Esophagus muscularis mucosa (tissue), 4 donors: ENCODE results near the gene DRC7. TPM values are rescaled to one million over a fixed set of nuclear protein-coding genes. Genes with fewer than 3 reads are reported as not detected.

Experiments used
- DNase-seq: peaks from one replicate; pipeline ENCODE4 v3.0.0-alpha.2; 2017; ENCODE audit errors: extremely low spot score
- H3K27ac ChIP-seq, 4 donors: fragments of 200-600 bp; sonication (generic); replicated peaks in 1 of 4; 1 replicate in 3 of 4; 2 replicates in 1 of 4; pipeline ENCODE4 v1.5.1; 2016 to 2019; ENCODE audit warnings: mild to moderate bottlenecking in 1 of 4
- H3K27me3 ChIP-seq, 4 donors: fragments of 200-600 bp; sonication (generic); one replicate each; pipeline versions ENCODE4 v1.5.1 to v1.6.0; 2016 to 2019
- H3K36me3 ChIP-seq, 4 donors: fragments of 200-600 bp; sonication (generic); one replicate each; pipeline ENCODE4 v1.5.1; 2016 to 2019
- H3K4me1 ChIP-seq, 4 donors: fragments of 200-600 bp; sonication (generic); one replicate each; pipeline ENCODE4 v1.5.1; 2016 to 2019
- H3K4me3 ChIP-seq, 4 donors: fragments of 200-600 bp; sonication (generic); 1 replicate in 2 of 4; 2 replicates in 2 of 4; pipeline ENCODE4 v1.5.1; 2016 to 2019; ENCODE audit warnings: mild to moderate bottlenecking in 4 of 4, moderate library complexity in 1 of 4
- H3K9me3 ChIP-seq, 4 donors: fragments of 200-600 bp; sonication (generic); 1 replicate in 3 of 4; 2 replicates in 1 of 4; pipeline ENCODE4 v1.5.1; 2016 to 2019
- EP300 ChIP-seq: sonication (generic); formaldehyde crosslinking; IDR thresholded peaks from one replicate; pipeline ENCODE4 v1.6.1; 2017; ENCODE audit warnings: antibody characterized with exemption
- POLR2A ChIP-seq: fragments of 450-650 bp; IDR thresholded peaks from one replicate; pipeline ENCODE4 v1.6.1; 2017; ENCODE audit warnings: antibody characterized with exemption, moderate library complexity, mild to moderate bottlenecking, low read depth
- POLR2AphosphoS5 ChIP-seq, 2 donors: sonication (generic); formaldehyde crosslinking; IDR thresholded peaks; one replicate each; pipeline ENCODE4 v1.6.1; 2017; ENCODE audit warnings: antibody characterized with exemption in 2 of 2
- WGBS: methylation state at CpG from one replicate; pipeline ENCODE4 v1.1.5; 2018; 5-methylcytosine and 5-hydroxymethylcytosine counted together
- intact Hi-C: fragments of 100-400 bp; cut with DNase I; formaldehyde crosslinking; loops from one replicate; pipeline ENCODE4 v1.15.1; 2023
- total RNA-seq, 4 donors: library from RNA; depleted of rRNA; stranded (reverse); fragments of >200 nt; gene quantifications; one replicate each; pipeline versions ENCODE4 v1.1.0 to v1.2.1, GENCODE V29; 2016
- TF ChIP-seq, protein P1 (sequence below), 3 experiments: fragments of 200-600 bp in 2 of 3; fragments of 450-650 bp in 1 of 3; sonication (generic) in 2 of 3; IDR thresholded peaks; one replicate each; pipeline ENCODE4 v1.5.1; 2017 to 2019; ENCODE audit warnings: antibody characterized with exemption in 3 of 3, mild to moderate bottlenecking in 2 of 3, moderate library complexity in 1 of 3

The DRC7 gene
- total RNA-seq, 4 donors from 2014 or later, result under 0.01 to 0.17 TPM; not detected in 2

DNA sequence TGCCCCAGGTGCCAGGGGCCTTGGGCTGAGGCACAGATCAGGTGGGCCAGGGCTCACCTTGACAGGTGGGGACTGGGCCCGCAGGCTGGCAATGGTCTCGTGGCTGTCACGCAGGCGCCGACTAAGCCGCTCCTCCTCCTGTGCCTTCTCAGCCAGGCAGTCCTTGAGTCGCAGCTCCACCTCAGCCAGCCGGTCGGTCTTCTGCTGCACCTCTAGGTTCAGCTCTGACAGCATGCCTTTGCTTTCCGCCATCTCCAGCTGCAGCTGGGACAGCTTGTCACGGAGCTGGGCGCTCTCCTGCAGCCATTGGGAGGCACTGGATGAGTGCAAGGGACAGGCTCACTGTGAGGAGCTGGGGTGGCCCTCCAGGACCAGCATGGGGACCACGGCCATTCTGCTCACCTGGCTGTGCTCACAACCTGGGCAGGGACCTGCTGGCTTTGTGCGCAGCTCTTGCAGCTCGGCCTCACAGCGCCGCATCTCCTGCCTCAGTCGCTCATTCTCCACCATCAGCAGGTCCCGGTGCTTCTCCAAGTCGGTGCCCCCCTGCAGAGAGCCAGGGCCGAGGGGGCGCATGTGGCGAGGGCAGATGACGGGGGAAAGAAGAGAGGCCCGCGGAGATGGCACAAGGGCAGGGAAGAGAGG, 76.7 kb downstream of the DRC7 start:
- Histone ChIP-seq H3K4me3 (no peak overlapping the region), H3K4me1 (peaks cover 0 to 5% (median 0%) of the 10 kb centered on the region in 4 donors), H3K27me3 (no peaks in the 10 kb centered on the region), H3K36me3 (peaks cover 29 to 91% (median 77%) of the 10 kb centered on the region in 4 donors), H3K9me3 (no peaks in the 10 kb centered on the region), H3K27ac (no peak overlapping the region)
- no peak for DNase-seq
- intact Hi-C loops, result no loop called here
- TF ChIP-seq EP300 (no peak), POLR2A (no peak), POLR2AphosphoS5 (IDR thresholded peaks at IDR 0.05) (no peak)
- TF ChIP-seq, protein P1, sequence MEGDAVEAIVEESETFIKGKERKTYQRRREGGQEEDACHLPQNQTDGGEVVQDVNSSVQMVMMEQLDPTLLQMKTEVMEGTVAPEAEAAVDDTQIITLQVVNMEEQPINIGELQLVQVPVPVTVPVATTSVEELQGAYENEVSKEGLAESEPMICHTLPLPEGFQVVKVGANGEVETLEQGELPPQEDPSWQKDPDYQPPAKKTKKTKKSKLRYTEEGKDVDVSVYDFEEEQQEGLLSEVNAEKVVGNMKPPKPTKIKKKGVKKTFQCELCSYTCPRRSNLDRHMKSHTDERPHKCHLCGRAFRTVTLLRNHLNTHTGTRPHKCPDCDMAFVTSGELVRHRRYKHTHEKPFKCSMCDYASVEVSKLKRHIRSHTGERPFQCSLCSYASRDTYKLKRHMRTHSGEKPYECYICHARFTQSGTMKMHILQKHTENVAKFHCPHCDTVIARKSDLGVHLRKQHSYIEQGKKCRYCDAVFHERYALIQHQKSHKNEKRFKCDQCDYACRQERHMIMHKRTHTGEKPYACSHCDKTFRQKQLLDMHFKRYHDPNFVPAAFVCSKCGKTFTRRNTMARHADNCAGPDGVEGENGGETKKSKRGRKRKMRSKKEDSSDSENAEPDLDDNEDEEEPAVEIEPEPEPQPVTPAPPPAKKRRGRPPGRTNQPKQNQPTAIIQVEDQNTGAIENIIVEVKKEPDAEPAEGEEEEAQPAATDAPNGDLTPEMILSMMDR (IDR thresholded peaks at IDR 0.05), result no peak
- WGBS, result 91% methylated on average over 19 of the region's 26 CpGs

DNA sequence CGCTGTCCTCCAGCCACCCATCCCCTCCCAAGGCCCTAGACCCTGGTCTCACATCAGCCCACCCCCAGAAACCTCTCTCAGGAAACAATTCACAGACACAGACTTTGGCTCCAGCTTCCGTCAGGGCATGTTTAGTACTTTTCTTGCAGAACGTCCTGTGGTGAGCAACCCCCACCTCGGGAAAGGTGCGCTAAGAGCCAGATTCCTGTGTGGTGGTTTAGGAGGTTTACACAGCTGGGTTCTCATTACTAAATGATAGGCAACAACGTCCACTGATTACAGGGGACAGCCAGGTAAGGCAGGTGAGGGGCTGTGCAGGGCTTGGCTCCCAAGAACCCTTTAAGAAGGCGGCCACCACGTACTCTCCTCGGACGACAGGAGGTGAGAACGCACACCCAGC, 78.4 kb downstream of the DRC7 start:
- TF ChIP-seq EP300, result no peak
- TF ChIP-seq POLR2A, result no peak
- TF ChIP-seq, protein P1 (IDR thresholded peaks at IDR 0.05), result no peak
- no peak for TF ChIP-seq POLR2AphosphoS5 (IDR thresholded peaks at IDR 0.05)
- DNase-seq, result no peak
- WGBS, result 82% methylated on average over 11 of the region's 11 CpGs

DNA sequence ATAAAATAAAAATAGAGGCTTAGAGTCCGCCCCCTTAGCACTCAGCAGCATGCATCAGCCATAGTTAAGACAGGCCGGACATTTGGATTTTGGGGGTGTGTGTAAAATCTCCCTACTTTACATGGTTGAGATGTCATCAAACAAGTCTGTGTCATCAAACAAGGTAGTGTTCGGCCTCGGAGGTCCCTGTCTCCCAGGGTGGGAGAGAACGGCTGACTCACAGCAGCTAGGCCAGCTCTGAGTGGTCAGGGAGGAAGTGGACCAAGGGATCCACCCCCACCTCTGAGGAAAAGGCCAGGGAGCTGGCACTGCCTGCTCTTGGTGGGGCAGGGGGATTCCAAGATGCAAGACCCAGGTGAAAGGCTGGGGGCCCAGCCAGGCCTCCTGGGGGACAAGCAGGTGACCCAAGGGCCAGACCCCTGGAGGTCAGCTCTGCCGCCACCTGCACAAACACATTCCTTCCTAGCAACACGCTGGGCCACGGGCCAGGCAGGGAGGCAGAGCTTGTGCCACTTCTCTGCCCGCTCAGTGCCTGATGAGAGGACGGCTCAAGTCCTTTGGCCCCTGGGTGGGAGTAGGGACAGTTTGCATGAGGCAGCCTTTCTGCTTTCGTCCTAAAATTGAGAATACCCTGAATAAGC, 79.2 kb downstream of the DRC7 start:
- no peaks in the 10 kb centered on the region for H3K9me3 ChIP-seq
- DNase-seq, result no peak
- peaks cover 23 to 82% (median 61%) of the 10 kb centered on the region in 4 donors for H3K36me3 ChIP-seq
- TF ChIP-seq, protein P1 (IDR thresholded peaks at IDR 0.05), result no peak
- no peak for TF ChIP-seq EP300
- TF ChIP-seq POLR2A, result no peak
- no peak for TF ChIP-seq POLR2AphosphoS5 (IDR thresholded peaks at IDR 0.05)
- no peak overlapping the region for H3K4me3 ChIP-seq
- peaks cover 0 to 5% (median 0%) of the 10 kb centered on the region in 4 donors for H3K4me1 ChIP-seq
- no peak overlapping the region for H3K27ac ChIP-seq
- WGBS, result 82% methylated on average over 8 of the region's 11 CpGs
- intact Hi-C loops, result no loop called here
- H3K27me3 ChIP-seq, result no peaks in the 10 kb centered on the region

More for the DNA sequence above, 78.4 kb downstream of the DRC7 start:
- Histone ChIP-seq H3K27ac (no peak overlapping the region), H3K4me1 (peaks cover 0 to 5% (median 0%) of the 10 kb centered on the region in 4 donors), H3K27me3 (no peaks in the 10 kb centered on the region), H3K36me3 (peaks cover 26 to 85% (median 64%) of the 10 kb centered on the region in 4 donors), H3K9me3 (no peaks in the 10 kb centered on the region), H3K4me3 (no peak overlapping the region)
- intact Hi-C loops, result no loop called here

DNA sequence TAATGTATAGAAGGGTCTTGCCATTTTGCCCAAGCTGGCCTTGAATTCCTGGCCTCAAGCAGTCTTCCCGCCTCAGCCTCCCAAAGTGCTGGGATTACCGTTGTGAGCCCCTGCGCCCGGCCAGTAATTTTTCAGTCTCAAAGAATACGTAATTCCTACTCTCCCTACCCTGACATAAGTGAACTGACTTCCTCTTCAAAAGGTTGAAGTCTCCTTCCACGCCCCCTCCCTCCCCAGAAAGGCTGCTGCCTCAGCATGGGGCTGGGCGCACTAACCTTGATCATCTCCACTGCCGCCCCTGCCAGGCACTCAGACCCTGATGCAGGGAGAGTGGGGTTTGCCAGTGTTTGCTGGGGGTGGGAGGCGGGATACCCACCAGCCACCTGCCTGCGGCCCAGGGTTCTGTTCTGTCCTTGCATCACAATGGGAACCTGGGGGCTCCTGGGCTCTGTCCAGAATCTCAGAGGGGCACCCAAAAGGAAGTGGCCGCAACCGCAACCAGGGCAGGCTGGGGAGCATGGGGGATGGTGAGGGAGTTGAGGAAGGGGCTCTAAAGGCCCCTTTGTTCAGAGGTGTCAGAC, 80.2 kb downstream of the DRC7 start:
- TF ChIP-seq POLR2A (no peak), POLR2AphosphoS5 (IDR thresholded peaks at IDR 0.05) (no peak), EP300 (no peak)
- TF ChIP-seq, protein P1 (IDR thresholded peaks at IDR 0.05), result no peak
- Histone ChIP-seq H3K4me3 (no peak overlapping the region), H3K36me3 (peaks cover 13 to 72% (median 61%) of the 10 kb centered on the region in 4 donors), H3K27ac (no peak overlapping the region), H3K9me3 (no peaks in the 10 kb centered on the region), H3K4me1 (peaks cover 0 to 5% (median 0%) of the 10 kb centered on the region in 4 donors), H3K27me3 (no peaks in the 10 kb centered on the region)
- intact Hi-C loops, result no loop called here
- 92% methylated on average over 8 of the region's 12 CpGs for WGBS
- no peak for DNase-seq
